Endothelial cell of umbilical vein (primary cell): ENCODE measurements around the gene BLM.

Experiments
- JUN ChIP-seq: IDR thresholded peaks from 2 replicates; pipeline ENCODE4 v1.6.1; 2011; ENCODE audit warnings: borderline replicate concordance, low read depth; ENCODE audit not compliant: insufficient read length, insufficient read depth
- POLR2A ChIP-seq: IDR thresholded peaks from 2 replicates; pipeline ENCODE4 v1.6.1; 2012; ENCODE audit warnings: low read depth, mild to moderate bottlenecking, control low read depth, low read length
- POLR2AphosphoS5 ChIP-seq: IDR thresholded peaks from 2 replicates; pipeline ENCODE4 v1.6.1; 2012; ENCODE audit warnings: low read depth, mild to moderate bottlenecking, control low read depth, low read length, moderate library complexity; ENCODE audit not compliant: insufficient read depth
- TF ChIP-seq, protein P1 (sequence below), 2 donors: IDR thresholded peaks; 1 replicate in 1 of 2; 2 replicates in 1 of 2; pipeline ENCODE4 v1.5.1; 2011; ENCODE audit warnings: low read length in 2 of 2, mild to moderate bottlenecking in 2 of 2, moderate library complexity in 2 of 2, control low read depth in 1 of 2, inconsistent platforms in 1 of 2, low read depth in 1 of 2; ENCODE audit not compliant: insufficient read depth in 1 of 2; ENCODE audit errors: extremely low read depth in 1 of 2
- TF ChIP-seq, protein P2 (sequence below): IDR thresholded peaks from 2 replicates; pipeline ENCODE4 v1.6.1; 2011; ENCODE audit not compliant: insufficient read depth, insufficient read length

DNA sequence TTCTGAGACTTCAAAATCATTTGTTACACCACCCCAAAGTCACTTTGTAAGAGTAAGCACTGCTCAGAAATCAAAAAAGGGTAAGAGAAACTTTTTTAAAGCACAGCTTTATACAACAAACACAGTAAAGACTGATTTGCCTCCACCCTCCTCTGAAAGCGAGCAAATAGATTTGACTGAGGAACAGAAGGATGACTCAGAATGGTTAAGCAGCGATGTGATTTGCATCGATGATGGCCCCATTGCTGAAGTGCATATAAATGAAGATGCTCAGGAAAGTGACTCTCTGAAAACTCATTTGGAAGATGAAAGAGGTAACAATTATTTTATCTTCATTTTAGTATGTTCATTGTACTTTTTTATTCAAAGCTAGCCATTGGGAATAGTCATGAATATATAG is 32.6 kb downstream of the BLM start:
- TF ChIP-seq, protein P1, sequence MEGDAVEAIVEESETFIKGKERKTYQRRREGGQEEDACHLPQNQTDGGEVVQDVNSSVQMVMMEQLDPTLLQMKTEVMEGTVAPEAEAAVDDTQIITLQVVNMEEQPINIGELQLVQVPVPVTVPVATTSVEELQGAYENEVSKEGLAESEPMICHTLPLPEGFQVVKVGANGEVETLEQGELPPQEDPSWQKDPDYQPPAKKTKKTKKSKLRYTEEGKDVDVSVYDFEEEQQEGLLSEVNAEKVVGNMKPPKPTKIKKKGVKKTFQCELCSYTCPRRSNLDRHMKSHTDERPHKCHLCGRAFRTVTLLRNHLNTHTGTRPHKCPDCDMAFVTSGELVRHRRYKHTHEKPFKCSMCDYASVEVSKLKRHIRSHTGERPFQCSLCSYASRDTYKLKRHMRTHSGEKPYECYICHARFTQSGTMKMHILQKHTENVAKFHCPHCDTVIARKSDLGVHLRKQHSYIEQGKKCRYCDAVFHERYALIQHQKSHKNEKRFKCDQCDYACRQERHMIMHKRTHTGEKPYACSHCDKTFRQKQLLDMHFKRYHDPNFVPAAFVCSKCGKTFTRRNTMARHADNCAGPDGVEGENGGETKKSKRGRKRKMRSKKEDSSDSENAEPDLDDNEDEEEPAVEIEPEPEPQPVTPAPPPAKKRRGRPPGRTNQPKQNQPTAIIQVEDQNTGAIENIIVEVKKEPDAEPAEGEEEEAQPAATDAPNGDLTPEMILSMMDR (IDR thresholded peaks at IDR 0.05; ENCODE audit: extremely low read depth in 1 of 2, insufficient read depth in 1 of 2, low read depth in 1 of 2, low read length in 2 of 2), result no peak
- TF ChIP-seq, protein P2, sequence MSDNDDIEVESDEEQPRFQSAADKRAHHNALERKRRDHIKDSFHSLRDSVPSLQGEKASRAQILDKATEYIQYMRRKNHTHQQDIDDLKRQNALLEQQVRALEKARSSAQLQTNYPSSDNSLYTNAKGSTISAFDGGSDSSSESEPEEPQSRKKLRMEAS, result no peak
- TF ChIP-seq POLR2A (no peak), POLR2AphosphoS5 (no peak), JUN (no peak)
